ENCODE data around the gene C2CD4B. TPM values are rescaled to one million over a fixed set of nuclear protein-coding genes. Genes with fewer than 3 reads are reported as not detected.

The C2CD4B gene
- polyA plus RNA-seq, 5 donors: 1.1 to 3.1 (median 1.6) TPM

GRCh38 chr15:62119874-62120273 is 45.2 kb downstream of the C2CD4B start:
- DNase-seq: no peak

- peak; percentile 44 to 57 for DNase-seq
Observed at GRCh38 chr15:62119227-62119864, 45.7 kb downstream of the C2CD4B start.

- peak in 1 of 2 donors; percentile 31 for DNase-seq
Observed at GRCh38 chr15:62118520-62119226, 46.4 kb downstream of the C2CD4B start.

GRCh38 chr15:62115847-62116246 is 49.2 kb downstream of the C2CD4B start:
- DNase-seq: no peak

Other genes with a start within 250 kb of the C2CD4B start
- 10 to 100 TPM; 38.1 to 77.5 (median 61.1) TPM for gene VPS13C, start 104.8 kb downstream of the C2CD4B start, polyA plus RNA-seq (ENCODE audit: insufficient read depth in 1 of 5, insufficient read length in 5 of 5, low replicate concordance in 1 of 5)
- gene C2CD4A, start 98.3 kb downstream of the C2CD4B start, polyA plus RNA-seq (ENCODE audit: insufficient read depth in 1 of 5, insufficient read length in 5 of 5, low replicate concordance in 1 of 5): under 1 TPM in 4 of 5 donors, not detected in 1; 0.04 to 0.09 (median 0.06) TPM
- 10 to 100 TPM; 14.1 to 16.6 (median 14.2) TPM for gene TLN2, start 225.3 kb upstream of the C2CD4B start, polyA plus RNA-seq (ENCODE audit: insufficient read depth in 1 of 5, insufficient read length in 5 of 5, low replicate concordance in 1 of 5)

Measured in right lung (tissue), 5 donors.